Measurements from ENCODE around the gene CLDN19. TPM values are rescaled to one million over a fixed set of nuclear protein-coding genes. Genes with fewer than 3 reads are reported as not detected.

CLDN19 gene
- total and polyA plus RNA-seq, 9 of the 15 experiments (the other 6 are each of a cell fraction or from before 2014, with no cell fraction given): not detected

- no peak for TF ChIP-seq ZBTB49 (CRISPR knock-in tag; IDR thresholded peaks at IDR 0.05; ENCODE audit: borderline replicate concordance)
- TF ChIP-seq USF1 (CRISPR knock-in tag; IDR thresholded peaks at IDR 0.05): no peak
- TF ChIP-seq PCBP1 (IDR thresholded peaks at IDR 0.05; ENCODE audit: low read depth, low read length, poor library complexity, severe bottlenecking): no peak
- no peak for TF ChIP-seq RUNX1 (IDR thresholded peaks at IDR 0.05; ENCODE audit: low read depth)
- no peak for TF ChIP-seq PTRF (tag; IDR thresholded peaks at IDR 0.05)
- no peak for TF ChIP-seq ZBTB5 (IDR thresholded peaks at IDR 0.05)
- TF ChIP-seq KLF6 (CRISPR knock-in tag; IDR thresholded peaks at IDR 0.05; ENCODE audit: borderline replicate concordance): no peak
- TF ChIP-seq BACH1 (tag; IDR thresholded peaks at IDR 0.05): no peak
- TF ChIP-seq POLR2G (IDR thresholded peaks at IDR 0.05; ENCODE audit: low read depth, low read length): no peak
- TF ChIP-seq TEAD4 (IDR thresholded peaks at IDR 0.05; ENCODE audit: low read length): peak; percentile 49; the same call in 1 of the 2 replicates
- no peak for TF ChIP-seq TEAD4 (CRISPR knock-in tag; IDR thresholded peaks at IDR 0.05; ENCODE audit: borderline replicate concordance)
- TF ChIP-seq ESRRB (CRISPR knock-in tag; IDR thresholded peaks at IDR 0.05; ENCODE audit: borderline replicate concordance): no peak
- TF ChIP-seq BCL6 (CRISPR knock-in tag; IDR thresholded peaks at IDR 0.05): no peak
- peak; percentile 76 for TF ChIP-seq CBFA2T3 (IDR thresholded peaks at IDR 0.05)
- TF ChIP-seq POLR2H (tag; IDR thresholded peaks at IDR 0.05; ENCODE audit: low read depth): 0 out of 2 replicates have a peak, but pooled peaks have one; percentile 33
- no peak for TF ChIP-seq ZSCAN32 (CRISPR knock-in tag; IDR thresholded peaks at IDR 0.05)
- TF ChIP-seq CBFA2T2 (conservative IDR thresholded peaks at IDR 0.05): peak; percentile 55
- TF ChIP-seq POLR2AphosphoS2 (IDR thresholded peaks at IDR 0.05; ENCODE audit: low read length): no peak
- TF ChIP-seq TCF3 (CRISPR knock-in tag; IDR thresholded peaks at IDR 0.05): peak; percentile 16; the same call in 1 of the 2 replicates
- TF ChIP-seq DEAF1 (CRISPR knock-in tag; IDR thresholded peaks at IDR 0.05): no peak
- TF ChIP-seq ELF2 (CRISPR knock-in tag; IDR thresholded peaks at IDR 0.05): no peak
- no peak for TF ChIP-seq NKRF (IDR thresholded peaks at IDR 0.05; ENCODE audit: borderline replicate concordance)
These were observed 28.1 kb upstream of the CLDN19 start (continued) for GRCh38 chr1:42768172-42768571.
